ENCODE results near the gene ANKRD44.

ANKRD44 gene

DNA sequence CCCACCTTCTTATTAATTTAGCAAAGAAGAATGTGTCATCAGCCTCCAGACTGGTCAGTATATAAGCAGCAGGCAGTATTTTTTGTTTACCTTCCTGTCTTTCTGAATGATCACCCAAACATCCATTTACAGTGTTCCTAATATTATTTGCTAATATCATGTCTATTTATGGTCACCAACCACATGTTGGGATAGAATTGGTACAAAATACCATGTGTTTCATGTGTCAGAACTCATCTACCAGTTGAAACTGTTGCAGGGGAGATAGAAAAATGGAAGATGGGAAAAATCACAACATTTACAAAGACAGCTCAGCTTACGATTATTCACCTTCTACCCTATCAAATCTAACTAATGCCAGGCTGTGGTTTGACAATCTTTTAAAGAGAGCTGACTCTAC is 66.2 kb downstream of the ANKRD44 start:
- TF ChIP-seq, protein P1, sequence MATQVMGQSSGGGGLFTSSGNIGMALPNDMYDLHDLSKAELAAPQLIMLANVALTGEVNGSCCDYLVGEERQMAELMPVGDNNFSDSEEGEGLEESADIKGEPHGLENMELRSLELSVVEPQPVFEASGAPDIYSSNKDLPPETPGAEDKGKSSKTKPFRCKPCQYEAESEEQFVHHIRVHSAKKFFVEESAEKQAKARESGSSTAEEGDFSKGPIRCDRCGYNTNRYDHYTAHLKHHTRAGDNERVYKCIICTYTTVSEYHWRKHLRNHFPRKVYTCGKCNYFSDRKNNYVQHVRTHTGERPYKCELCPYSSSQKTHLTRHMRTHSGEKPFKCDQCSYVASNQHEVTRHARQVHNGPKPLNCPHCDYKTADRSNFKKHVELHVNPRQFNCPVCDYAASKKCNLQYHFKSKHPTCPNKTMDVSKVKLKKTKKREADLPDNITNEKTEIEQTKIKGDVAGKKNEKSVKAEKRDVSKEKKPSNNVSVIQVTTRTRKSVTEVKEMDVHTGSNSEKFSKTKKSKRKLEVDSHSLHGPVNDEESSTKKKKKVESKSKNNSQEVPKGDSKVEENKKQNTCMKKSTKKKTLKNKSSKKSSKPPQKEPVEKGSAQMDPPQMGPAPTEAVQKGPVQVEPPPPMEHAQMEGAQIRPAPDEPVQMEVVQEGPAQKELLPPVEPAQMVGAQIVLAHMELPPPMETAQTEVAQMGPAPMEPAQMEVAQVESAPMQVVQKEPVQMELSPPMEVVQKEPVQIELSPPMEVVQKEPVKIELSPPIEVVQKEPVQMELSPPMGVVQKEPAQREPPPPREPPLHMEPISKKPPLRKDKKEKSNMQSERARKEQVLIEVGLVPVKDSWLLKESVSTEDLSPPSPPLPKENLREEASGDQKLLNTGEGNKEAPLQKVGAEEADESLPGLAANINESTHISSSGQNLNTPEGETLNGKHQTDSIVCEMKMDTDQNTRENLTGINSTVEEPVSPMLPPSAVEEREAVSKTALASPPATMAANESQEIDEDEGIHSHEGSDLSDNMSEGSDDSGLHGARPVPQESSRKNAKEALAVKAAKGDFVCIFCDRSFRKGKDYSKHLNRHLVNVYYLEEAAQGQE (IDR thresholded peaks at IDR 0.05; ENCODE audit: insufficient read depth in 1 of 2, low read depth in 2 of 2, low read length in 2 of 2), result no peak
- TF ChIP-seq SIN3A (IDR thresholded peaks at IDR 0.05; ENCODE audit: borderline replicate concordance, insufficient read depth, low read length) (no peak), FOXP2 (optimal IDR thresholded peaks at IDR 0.05; ENCODE audit: borderline replicate concordance, extremely low read depth, extremely low read length, insufficient read depth) (no peak), POLR2AphosphoS5 (IDR thresholded peaks at IDR 0.05; ENCODE audit: low read depth, low read length) (no peak), TAF1 (IDR thresholded peaks at IDR 0.05; ENCODE audit: borderline replicate concordance, insufficient read depth, low read length) (no peak)

DNA sequence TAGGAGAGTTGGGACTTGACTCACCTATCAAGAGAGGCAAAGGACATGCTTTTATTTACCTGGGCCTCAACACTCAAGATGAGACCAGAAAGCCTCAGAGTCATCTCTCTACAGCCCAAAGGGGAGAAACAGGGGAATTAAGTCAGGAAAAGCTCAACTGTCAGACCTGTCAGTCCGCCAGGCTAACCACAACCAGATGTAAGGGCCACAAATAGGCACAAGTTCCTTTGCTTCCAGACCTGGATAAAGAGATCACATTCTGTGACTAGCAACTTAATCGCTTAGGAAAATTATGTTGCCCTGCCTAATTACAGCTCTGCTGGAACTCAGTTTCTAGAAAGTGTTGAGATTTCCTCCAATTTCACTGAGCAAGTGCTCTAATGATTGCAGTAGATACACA is 67.9 kb downstream of the ANKRD44 start:
- TF ChIP-seq SIN3A (IDR thresholded peaks at IDR 0.05; ENCODE audit: borderline replicate concordance, insufficient read depth, low read length) (no peak), TAF1 (IDR thresholded peaks at IDR 0.05; ENCODE audit: borderline replicate concordance, insufficient read depth, low read length) (no peak), POLR2AphosphoS5 (IDR thresholded peaks at IDR 0.05; ENCODE audit: low read depth, low read length) (no peak), FOXP2 (optimal IDR thresholded peaks at IDR 0.05; ENCODE audit: borderline replicate concordance, extremely low read depth, extremely low read length, insufficient read depth) (no peak)

DNA sequence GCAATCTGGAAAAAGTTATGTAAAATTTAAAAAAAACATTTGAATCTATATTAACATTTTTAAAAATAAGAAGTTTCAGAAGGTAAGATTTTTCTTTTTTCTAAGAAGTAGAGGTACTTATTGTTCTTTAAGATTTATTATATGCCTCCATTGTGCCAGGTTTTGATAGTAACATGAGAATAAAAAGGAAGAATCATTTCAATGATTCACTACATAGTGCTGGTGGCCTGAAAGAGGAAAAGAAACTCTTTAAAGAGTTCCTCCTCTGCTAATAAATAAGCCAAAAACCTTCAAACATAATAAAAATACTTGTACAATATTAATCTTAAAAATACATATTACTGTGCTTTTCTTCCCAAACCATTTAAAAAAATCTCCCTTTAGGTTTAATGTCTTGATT is 69.0 kb downstream of the ANKRD44 start:
- TF ChIP-seq FOXP2 (optimal IDR thresholded peaks at IDR 0.05; ENCODE audit: borderline replicate concordance, extremely low read depth, extremely low read length, insufficient read depth) (no peak), POLR2AphosphoS5 (IDR thresholded peaks at IDR 0.05; ENCODE audit: low read depth, low read length) (no peak), SIN3A (IDR thresholded peaks at IDR 0.05; ENCODE audit: borderline replicate concordance, insufficient read depth, low read length) (no peak), TAF1 (IDR thresholded peaks at IDR 0.05; ENCODE audit: borderline replicate concordance, insufficient read depth, low read length) (no peak)
- TF ChIP-seq, protein P1 (IDR thresholded peaks at IDR 0.05; ENCODE audit: insufficient read depth in 1 of 2, low read depth in 2 of 2, low read length in 2 of 2), result no peak

DNA sequence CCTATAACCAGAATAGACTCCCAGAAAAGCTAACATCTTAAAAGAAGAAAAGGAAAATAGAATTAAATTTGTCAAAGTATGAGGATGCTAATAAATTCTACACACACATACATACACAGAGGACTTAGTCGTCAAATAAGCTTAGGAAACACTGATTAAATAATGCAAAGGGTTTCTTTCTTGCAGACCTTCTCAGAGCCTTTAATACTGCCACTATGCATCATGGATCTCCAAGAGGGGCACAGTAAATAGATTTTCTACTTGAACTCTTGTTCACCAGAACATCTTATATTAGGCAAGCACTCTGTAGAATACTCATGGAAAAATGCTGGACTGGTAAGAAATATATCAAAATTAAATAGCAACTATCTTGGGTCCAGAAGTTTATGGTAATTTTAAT is 69.4 kb downstream of the ANKRD44 start:
- TF ChIP-seq TAF1 (IDR thresholded peaks at IDR 0.05; ENCODE audit: borderline replicate concordance, insufficient read depth, low read length), result no peak
- no peak for TF ChIP-seq SIN3A (IDR thresholded peaks at IDR 0.05; ENCODE audit: borderline replicate concordance, insufficient read depth, low read length)
- TF ChIP-seq, protein P1 (IDR thresholded peaks at IDR 0.05; ENCODE audit: insufficient read depth in 1 of 2, low read depth in 2 of 2, low read length in 2 of 2), result no peak
- TF ChIP-seq POLR2AphosphoS5 (IDR thresholded peaks at IDR 0.05; ENCODE audit: low read depth, low read length), result no peak
- TF ChIP-seq FOXP2 (optimal IDR thresholded peaks at IDR 0.05; ENCODE audit: borderline replicate concordance, extremely low read depth, extremely low read length, insufficient read depth), result no peak

DNA sequence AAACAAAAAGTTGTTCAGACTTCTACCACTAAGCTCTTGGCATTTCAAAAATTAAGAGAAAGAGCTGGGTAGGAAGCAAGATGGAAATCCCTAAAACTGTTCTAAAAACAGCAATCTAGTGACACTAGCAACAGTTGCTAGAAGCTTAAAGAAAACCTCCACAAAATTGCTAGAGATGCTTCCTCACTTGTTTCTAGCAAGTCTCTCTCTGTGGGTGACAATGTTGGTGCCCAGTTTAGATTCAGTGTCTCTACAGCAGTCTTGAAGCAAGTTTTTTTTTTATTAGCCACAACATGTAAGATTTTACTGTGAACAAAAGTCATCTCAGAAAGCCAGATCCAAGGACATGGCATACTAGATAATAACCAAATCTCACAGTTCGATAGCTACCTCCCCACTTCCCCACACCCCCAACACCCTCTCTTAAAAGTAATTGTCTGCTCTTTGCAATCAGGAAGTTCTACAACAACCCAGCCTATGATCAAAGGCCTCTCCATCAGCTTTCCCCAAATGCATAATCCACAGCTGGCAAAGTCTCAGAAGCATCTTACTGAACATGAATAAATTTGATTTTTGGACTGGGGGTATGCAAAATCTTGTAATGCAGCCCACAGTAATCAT is 70.0 kb downstream of the ANKRD44 start:
- TF ChIP-seq SIN3A (IDR thresholded peaks at IDR 0.05; ENCODE audit: borderline replicate concordance, insufficient read depth, low read length), result no peak
- TF ChIP-seq, protein P1 (IDR thresholded peaks at IDR 0.05; ENCODE audit: insufficient read depth in 1 of 2, low read depth in 2 of 2, low read length in 2 of 2), result no peak
- no peak for TF ChIP-seq POLR2AphosphoS5 (IDR thresholded peaks at IDR 0.05; ENCODE audit: low read depth, low read length)
- TF ChIP-seq TAF1 (IDR thresholded peaks at IDR 0.05; ENCODE audit: borderline replicate concordance, insufficient read depth, low read length), result no peak
- no peak for TF ChIP-seq FOXP2 (optimal IDR thresholded peaks at IDR 0.05; ENCODE audit: borderline replicate concordance, extremely low read depth, extremely low read length, insufficient read depth)

All from PFSK-1 (cell line).